Naive thymus-derived CD8-positive, alpha-beta T cell (primary cell): ENCODE measurements around the gene BTBD9. TPM values are rescaled to one million over a fixed set of nuclear protein-coding genes. Genes with fewer than 3 reads are reported as not detected.

Experiments
- ATAC-seq, 2 donors: fragments of 150-1000 bp; cut with Tn5 transposase in 1 of 2; sonication (Bioruptor Pico), chemical (Tn5 transposase) in 1 of 2; 1 replicate in 1 of 2; 2 replicates in 1 of 2; pipeline ENCODE4 v1.10.0; 2021; ENCODE audit warnings: mild to moderate bottlenecking in 2 of 2, moderate library complexity in 2 of 2
- POLR2A ChIA-PET: fragments of 350-600 bp; sonication (Branson Sonifier 250); formaldehyde crosslinking; loops from one replicate; lab custom pipeline; 2021; ENCODE audit warnings: antibody characterized with exemption; lab: Charles Lee
- DNase-seq, 10 donors: peaks; one replicate each; pipeline versions ENCODE4 v3.0.0 to v3.0.0-alpha.2; 2020 to 2022
- H3K27ac Mint-ChIP-seq, 10 donors: one replicate each; pipeline ENCODE4 v1.8.0; 2020 to 2022; ENCODE audit warnings: mild to moderate bottlenecking in 10 of 10, mixed read lengths in 10 of 10, moderate library complexity in 4 of 10, inconsistent platforms in 1 of 10
- H3K27me3 Mint-ChIP-seq, 5 donors: one replicate each; pipeline ENCODE4 v1.8.0; 2021 to 2022; ENCODE audit warnings: mixed read lengths in 5 of 5
- H3K36me3 Mint-ChIP-seq, 3 donors: one replicate each; pipeline ENCODE4 v1.8.0; 2020 to 2022; ENCODE audit warnings: mixed read lengths in 3 of 3, mild to moderate bottlenecking in 2 of 3, inconsistent platforms in 1 of 3
- H3K4me1 Mint-ChIP-seq, 4 donors: one replicate each; pipeline ENCODE4 v1.8.0; 2021 to 2022; ENCODE audit warnings: mixed read lengths in 4 of 4
- H3K4me3 Mint-ChIP-seq, 10 donors: one replicate each; pipeline ENCODE4 v1.8.0; 2020 to 2022; ENCODE audit warnings: mild to moderate bottlenecking in 10 of 10, mixed read lengths in 10 of 10, moderate library complexity in 6 of 10, inconsistent platforms in 1 of 10
- H3K9me3 Mint-ChIP-seq, 9 donors: one replicate each; pipeline ENCODE4 v1.8.0; 2020 to 2022; ENCODE audit warnings: mixed read lengths in 9 of 9, mild to moderate bottlenecking in 3 of 9, inconsistent platforms in 1 of 9, moderate library complexity in 1 of 9
- polyA plus RNA-seq, 3 donors: library from polyadenylated mRNA; unstranded; fragments of 300-500 nt; fragmentation: Illumina TruSeq; gene quantifications; one replicate each; pipeline ENCODE4 v1.2.3, GENCODE V29; 2021
- total RNA-seq, 8 experiments: library from RNA in 2 of 8; stranded (reverse) in 2 of 8; gene quantifications; one replicate each; pipeline ENCODE4 v1.2.3 and lab custom pipeline; 2021 to 2026

The BTBD9 gene
- total and polyA plus RNA-seq, 5 experiments from 2014 or later = 9.3 to 32.2 (median 10.6) TPM

DNA sequence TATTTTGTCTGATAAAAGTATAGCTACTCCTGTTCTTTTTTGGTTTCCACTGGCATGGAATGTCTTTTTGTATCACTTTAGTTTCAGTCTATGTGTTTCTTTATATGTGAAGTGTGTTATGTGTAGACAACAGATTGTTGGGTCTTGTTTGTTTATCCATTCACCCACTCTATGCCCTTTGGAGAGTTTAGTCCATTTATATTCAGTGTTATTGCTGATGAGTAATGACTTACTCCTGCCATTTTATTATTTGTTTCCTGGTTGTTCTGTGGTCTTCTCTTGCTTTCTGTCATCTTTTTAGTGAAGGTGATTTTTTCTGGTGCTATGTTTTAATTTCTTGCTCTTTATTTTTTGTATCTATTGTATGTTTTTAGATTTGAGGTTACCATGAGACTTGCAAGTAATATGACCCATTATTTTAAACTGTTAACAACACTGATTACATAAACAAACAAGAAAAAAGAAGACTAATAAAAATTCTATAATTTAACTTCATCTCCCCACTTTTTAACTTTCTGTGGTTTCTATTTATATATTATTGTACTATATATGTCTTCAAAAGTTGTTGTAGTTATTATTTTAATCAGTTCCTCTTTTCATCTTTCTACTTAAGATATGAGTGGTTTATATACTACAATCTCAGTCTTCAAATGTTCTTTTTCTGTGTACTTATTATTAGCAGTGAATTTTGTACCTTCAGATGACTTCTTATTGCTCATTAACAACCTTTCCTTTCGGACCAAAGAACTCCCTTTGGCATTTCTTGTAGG is 323.4 kb downstream of the BTBD9 start:
- peaks cover 0 to 16% (median 4%) of the 10 kb centered on the region in 4 donors for H3K4me1 Mint-ChIP-seq
- POLR2A ChIA-PET = no interaction called here
- no peaks in the 10 kb centered on the region for H3K27me3 Mint-ChIP-seq
- H3K9me3 Mint-ChIP-seq = peaks cover 0 to 2% (median 0%) of the 10 kb centered on the region in 9 donors
- no peak for DNase-seq
- ATAC-seq = no peak
- no peak overlapping the region for H3K4me3 Mint-ChIP-seq
- peaks cover 5 to 21% (median 17%) of the 10 kb centered on the region in 3 donors for H3K36me3 Mint-ChIP-seq
- H3K27ac Mint-ChIP-seq = no peak overlapping the region

DNA sequence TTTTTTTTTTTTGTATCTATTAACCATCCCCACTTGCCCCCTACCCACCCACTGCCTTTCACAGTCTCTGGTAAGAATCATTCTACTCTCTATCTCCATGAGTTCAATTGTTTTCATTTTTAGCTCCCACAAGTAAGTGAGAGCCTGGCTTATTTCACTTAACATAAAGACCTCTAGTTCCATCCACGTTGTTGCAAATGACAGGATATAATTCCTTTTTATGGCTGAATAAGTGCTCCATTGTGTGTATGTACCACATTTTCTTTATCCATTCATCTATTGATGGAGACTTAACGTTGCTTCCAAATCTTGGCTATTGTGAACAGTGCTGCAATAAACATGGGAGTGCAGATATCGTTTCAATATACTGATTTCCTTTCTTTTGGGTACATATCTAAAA is 328.5 kb downstream of the BTBD9 start:
- no peak overlapping the region for H3K4me3 Mint-ChIP-seq
- POLR2A ChIA-PET = no interaction called here
- H3K27me3 Mint-ChIP-seq = no peaks in the 10 kb centered on the region
- no peak overlapping the region for H3K27ac Mint-ChIP-seq
- peaks cover 7 to 23% (median 10%) of the 10 kb centered on the region in 4 donors for H3K4me1 Mint-ChIP-seq
- peaks cover 0 to 2% (median 0%) of the 10 kb centered on the region in 9 donors for H3K9me3 Mint-ChIP-seq
- ATAC-seq (no peak), DNase-seq (no peak)
- H3K36me3 Mint-ChIP-seq = peaks cover 0 to 4% (median 4%) of the 10 kb centered on the region in 3 donors

- POLR2A ChIA-PET = no interaction called here
- H3K9me3 Mint-ChIP-seq = peaks cover 0 to 2% (median 0%) of the 10 kb centered on the region in 9 donors
- H3K4me3 Mint-ChIP-seq = no peak overlapping the region
- no peak overlapping the region for H3K27ac Mint-ChIP-seq
- DNase-seq (no peak), ATAC-seq (no peak)
- peaks cover 7 to 22% (median 10%) of the 10 kb centered on the region in 4 donors for H3K4me1 Mint-ChIP-seq
- peaks cover 0 to 3% (median 3%) of the 10 kb centered on the region in 3 donors for H3K36me3 Mint-ChIP-seq
- no peaks in the 10 kb centered on the region for H3K27me3 Mint-ChIP-seq
Observed at GRCh38 chr6:38310061-38310460, 329.7 kb downstream of the BTBD9 start.

GRCh38 chr6:38307740-38308139 is 332.0 kb downstream of the BTBD9 start:
- Mint-ChIP-seq H3K4me1 (peaks cover 6 to 22% (median 10%) of the 10 kb centered on the region in 4 donors), H3K9me3 (peaks cover 0 to 2% (median 0%) of the 10 kb centered on the region in 9 donors), H3K27ac (peak overlapping the region in 3 of 10 donors; percentile 8 to 46 (median 45)), H3K36me3 (peaks cover 0 to 7% (median 0%) of the 10 kb centered on the region in 3 donors), H3K27me3 (no peaks in the 10 kb centered on the region), H3K4me3 (no peak overlapping the region)
- ATAC-seq (no peak), DNase-seq (no peak)
- POLR2A ChIA-PET = no interaction called here

- Mint-ChIP-seq H3K4me1 (peaks cover 6 to 22% (median 10%) of the 10 kb centered on the region in 4 donors), H3K9me3 (peaks cover 0 to 7% (median 3%) of the 10 kb centered on the region in 9 donors), H3K4me3 (no peak overlapping the region), H3K27me3 (no peaks in the 10 kb centered on the region), H3K27ac (peak overlapping the region in 1 of 10 donors; percentile 35), H3K36me3 (peaks cover 0 to 9% (median 4%) of the 10 kb centered on the region in 3 donors)
- POLR2A ChIA-PET = no interaction called here
- ATAC-seq = no peak
- no peak for DNase-seq
Observed at GRCh38 chr6:38306931-38307330, 332.8 kb downstream of the BTBD9 start.

DNA sequence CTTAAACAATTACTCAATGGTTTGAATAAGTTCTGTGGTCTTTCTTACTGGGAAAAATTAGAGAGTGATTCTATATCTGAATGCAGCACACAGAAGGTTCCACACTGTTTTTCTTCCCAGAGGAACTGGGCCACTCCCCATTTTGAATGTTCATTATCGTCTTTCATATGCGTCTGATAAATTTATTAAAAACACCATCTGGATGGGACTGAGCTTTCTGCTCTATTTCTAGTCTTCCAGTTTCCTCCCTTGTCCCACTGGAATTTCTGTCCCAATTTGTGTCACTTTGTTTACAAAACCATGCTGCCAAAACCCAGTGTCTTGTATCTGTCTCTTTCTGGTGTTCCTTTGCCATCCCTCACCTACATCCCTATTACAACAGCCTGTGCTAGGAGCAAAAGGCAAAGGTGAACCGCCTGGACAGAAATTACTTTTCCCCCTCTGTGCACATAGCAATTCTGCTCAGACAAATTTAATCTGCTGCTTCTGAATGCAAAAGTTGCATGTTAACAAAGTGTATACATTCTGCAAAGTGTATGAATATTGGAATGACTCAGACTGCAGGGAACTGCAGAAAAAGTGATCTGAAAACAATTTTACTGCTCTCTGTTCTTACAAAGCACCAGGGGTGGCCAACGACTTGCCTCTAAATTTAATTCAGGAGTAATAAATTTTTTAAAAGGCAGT is 333.6 kb downstream of the BTBD9 start:
- Mint-ChIP-seq H3K36me3 (peaks cover 0 to 11% (median 5%) of the 10 kb centered on the region in 3 donors), H3K9me3 (peaks cover 0 to 13% (median 3%) of the 10 kb centered on the region in 9 donors), H3K27me3 (no peaks in the 10 kb centered on the region), H3K4me3 (no peak overlapping the region), H3K27ac (no peak overlapping the region), H3K4me1 (peaks cover 6 to 22% (median 9%) of the 10 kb centered on the region in 4 donors)
- no peak for ATAC-seq
- DNase-seq = no peak
- POLR2A ChIA-PET = no interaction called here

DNA sequence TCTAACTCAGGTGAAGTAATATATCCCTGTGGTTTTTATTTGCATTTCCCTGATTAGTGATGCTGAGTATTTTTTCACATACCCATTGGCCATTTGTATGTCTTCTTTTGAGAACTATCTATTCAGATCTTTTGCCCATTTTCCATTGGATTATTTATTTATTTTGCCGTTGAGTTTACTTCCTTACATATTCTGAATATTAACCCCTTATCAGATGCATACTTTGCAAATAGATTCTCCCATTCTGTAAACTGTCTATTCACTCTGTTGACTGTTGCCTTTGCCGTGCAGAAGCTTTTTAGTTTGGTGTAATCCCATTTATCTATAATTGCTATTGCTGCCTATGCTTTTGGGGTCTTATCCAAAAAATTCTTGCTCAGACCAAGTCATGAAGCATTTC is 336.9 kb downstream of the BTBD9 start:
- POLR2A ChIA-PET = no interaction called here
- no peak for ATAC-seq

GRCh38 chr6:38302081-38302480 is 337.6 kb downstream of the BTBD9 start:
- POLR2A ChIA-PET = no interaction called here
- DNase-seq = no peak
- no peak for ATAC-seq
- no peak overlapping the region for H3K27ac Mint-ChIP-seq
- peaks cover 6 to 21% (median 14%) of the 10 kb centered on the region in 3 donors for H3K36me3 Mint-ChIP-seq
- H3K4me3 Mint-ChIP-seq = no peak overlapping the region
- peaks cover 0 to 13% (median 6%) of the 10 kb centered on the region in 9 donors for H3K9me3 Mint-ChIP-seq
- H3K27me3 Mint-ChIP-seq = no peaks in the 10 kb centered on the region
- H3K4me1 Mint-ChIP-seq = peaks cover 0 to 10% (median 2%) of the 10 kb centered on the region in 4 donors

More for the DNA sequence above, 336.9 kb downstream of the BTBD9 start:
- peaks cover 4 to 18% (median 5%) of the 10 kb centered on the region in 4 donors for H3K4me1 Mint-ChIP-seq
- peaks cover 0 to 13% (median 6%) of the 10 kb centered on the region in 9 donors for H3K9me3 Mint-ChIP-seq
- peaks cover 3 to 19% (median 9%) of the 10 kb centered on the region in 3 donors for H3K36me3 Mint-ChIP-seq
- no peak overlapping the region for H3K4me3 Mint-ChIP-seq
- H3K27me3 Mint-ChIP-seq = no peaks in the 10 kb centered on the region
- H3K27ac Mint-ChIP-seq = no peak overlapping the region
- no peak for DNase-seq

GRCh38 chr6:38290133-38290799 is 349.5 kb downstream of the BTBD9 start:
- Mint-ChIP-seq H3K9me3 (peaks cover 0 to 17% (median 5%) of the 10 kb centered on the region in 9 donors), H3K4me3 (no peak overlapping the region), H3K27me3 (no peaks in the 10 kb centered on the region), H3K4me1 (peaks cover 0 to 5% (median 0%) of the 10 kb centered on the region in 4 donors), H3K36me3 (peaks cover 16 to 48% (median 36%) of the 10 kb centered on the region in 3 donors), H3K27ac (peak overlapping the region in 1 of 10 donors; percentile 25)
- no peak for ATAC-seq
- POLR2A ChIA-PET = interaction anchor here (0.6 kb wide), 1 partner anchor 940 kb away, joined by 3 read pairs; no protein-coding TSS in a partner anchor
- DNase-seq = no peak

- Mint-ChIP-seq H3K36me3 (peaks cover 16 to 41% (median 35%) of the 10 kb centered on the region in 3 donors), H3K27ac (no peak overlapping the region)
- no peak for ATAC-seq
Observed at GRCh38 chr6:38287487-38287886, 352.2 kb downstream of the BTBD9 start.

GRCh38 chr6:38284802-38285394 is 354.8 kb downstream of the BTBD9 start:
- peaks cover 6 to 16% (median 13%) of the 10 kb centered on the region in 4 donors for H3K4me1 Mint-ChIP-seq
- peak overlapping the region in 1 of 10 donors; percentile 34 for H3K4me3 Mint-ChIP-seq

More at GRCh38 chr6:38287487-38287886, 352.2 kb downstream of the BTBD9 start:
- Mint-ChIP-seq H3K4me1 (peaks cover 6 to 17% (median 13%) of the 10 kb centered on the region in 4 donors), H3K27me3 (no peaks in the 10 kb centered on the region), H3K9me3 (peaks cover 0 to 3% (median 0%) of the 10 kb centered on the region in 9 donors), H3K4me3 (no peak overlapping the region)
- DNase-seq = no peak
- POLR2A ChIA-PET = no interaction called here

More at GRCh38 chr6:38284802-38285394, 354.8 kb downstream of the BTBD9 start:
- ATAC-seq (no peak), DNase-seq (no peak)
- no peaks in the 10 kb centered on the region for H3K9me3 Mint-ChIP-seq
- no peaks in the 10 kb centered on the region for H3K27me3 Mint-ChIP-seq
- peaks cover 16 to 41% (median 33%) of the 10 kb centered on the region in 3 donors for H3K36me3 Mint-ChIP-seq
- POLR2A ChIA-PET = no interaction called here
- H3K27ac Mint-ChIP-seq = no peak overlapping the region
